Uterus (tissue), 4 donors: ENCODE results near the gene PIAS1. TPM values are rescaled to one million over a fixed set of nuclear protein-coding genes. Genes with fewer than 3 reads are reported as not detected.

Source experiments
- DNase-seq, 2 donors: peaks; one replicate each; pipeline ENCODE4 v3.0.0-alpha.2; 2019 to 2020
- H3K27ac ChIP-seq, 2 donors: fragments of 200-600 bp; sonication (generic); 1 replicate in 1 of 2; 2 replicates in 1 of 2; pipeline ENCODE4 v1.5.1; 2016 to 2018
- H3K27me3 ChIP-seq, 2 donors: fragments of 200-600 bp; sonication (generic); one replicate each; pipeline ENCODE4 v1.5.1; 2018 to 2019; ENCODE audit warnings: control low read depth in 1 of 2
- H3K36me3 ChIP-seq, 2 donors: fragments of 200-600 bp; sonication (generic); one replicate each; pipeline ENCODE4 v1.5.1; 2019; ENCODE audit warnings: control low read depth in 1 of 2
- H3K4me1 ChIP-seq, 2 donors: fragments of 200-600 bp; sonication (generic); one replicate each; pipeline ENCODE4 v1.5.1; 2018 to 2019; ENCODE audit warnings: control low read depth in 1 of 2
- H3K4me3 ChIP-seq, 2 donors: fragments of 200-600 bp; sonication (generic); 1 replicate in 1 of 2; 2 replicates in 1 of 2; pipeline ENCODE4 v1.5.1; 2018 to 2019; ENCODE audit warnings: mild to moderate bottlenecking in 1 of 2
- H3K9me3 ChIP-seq, 2 donors: fragments of 200-600 bp; sonication (generic); one replicate each; pipeline ENCODE4 v1.5.1; 2019; ENCODE audit warnings: control low read depth in 1 of 2
- POLR2A ChIP-seq, 2 donors: fragments of 450-650 bp; IDR thresholded peaks; one replicate each; pipeline ENCODE4 v1.6.1; 2016; ENCODE audit warnings: antibody characterized with exemption in 2 of 2, mild to moderate bottlenecking in 1 of 2, moderate library complexity in 1 of 2
- intact Hi-C: fragments of 100-400 bp; cut with DNase I; formaldehyde crosslinking; loops from one replicate; pipeline ENCODE4 v1.15.1; 2023; ENCODE audit warnings: low total_unique reads
- total RNA-seq, 4 donors: library from RNA; depleted of rRNA in 3 of 4; stranded (reverse); fragments of >200 nt in 3 of 4; gene quantifications; one replicate each; pipeline versions ENCODE4 v1.1.0 to v1.2.4, GENCODE V29; 2014 to 2023
- TF ChIP-seq, protein P1 (sequence below), 4 experiments: fragments of 200-600 bp in 2 of 4; fragments of 450-650 bp in 2 of 4; sonication (generic) in 2 of 4; IDR thresholded peaks; one replicate each; pipeline ENCODE4 v1.5.1; 2016 to 2019; ENCODE audit warnings: antibody characterized with exemption in 4 of 4, mild to moderate bottlenecking in 2 of 4, moderate library complexity in 1 of 4
- donor health status: DM: yes; HTN: yes; CAD: no.

The PIAS1 gene
- total RNA-seq, 4 donors from 2014 or later: 19.1 to 171 (median 95.9) TPM

- intact Hi-C loops: no loop called here
- no peak for DNase-seq
- H3K4me1 ChIP-seq: no peaks in the 10 kb centered on the region
- no peak overlapping the region for H3K4me3 ChIP-seq
- H3K27ac ChIP-seq: no peak overlapping the region
- H3K36me3 ChIP-seq: no peaks in the 10 kb centered on the region
- TF ChIP-seq, protein P1, sequence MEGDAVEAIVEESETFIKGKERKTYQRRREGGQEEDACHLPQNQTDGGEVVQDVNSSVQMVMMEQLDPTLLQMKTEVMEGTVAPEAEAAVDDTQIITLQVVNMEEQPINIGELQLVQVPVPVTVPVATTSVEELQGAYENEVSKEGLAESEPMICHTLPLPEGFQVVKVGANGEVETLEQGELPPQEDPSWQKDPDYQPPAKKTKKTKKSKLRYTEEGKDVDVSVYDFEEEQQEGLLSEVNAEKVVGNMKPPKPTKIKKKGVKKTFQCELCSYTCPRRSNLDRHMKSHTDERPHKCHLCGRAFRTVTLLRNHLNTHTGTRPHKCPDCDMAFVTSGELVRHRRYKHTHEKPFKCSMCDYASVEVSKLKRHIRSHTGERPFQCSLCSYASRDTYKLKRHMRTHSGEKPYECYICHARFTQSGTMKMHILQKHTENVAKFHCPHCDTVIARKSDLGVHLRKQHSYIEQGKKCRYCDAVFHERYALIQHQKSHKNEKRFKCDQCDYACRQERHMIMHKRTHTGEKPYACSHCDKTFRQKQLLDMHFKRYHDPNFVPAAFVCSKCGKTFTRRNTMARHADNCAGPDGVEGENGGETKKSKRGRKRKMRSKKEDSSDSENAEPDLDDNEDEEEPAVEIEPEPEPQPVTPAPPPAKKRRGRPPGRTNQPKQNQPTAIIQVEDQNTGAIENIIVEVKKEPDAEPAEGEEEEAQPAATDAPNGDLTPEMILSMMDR (IDR thresholded peaks at IDR 0.05): no peak
- no peak for TF ChIP-seq POLR2A (IDR thresholded peaks at IDR 0.05)
- no peaks in the 10 kb centered on the region for H3K9me3 ChIP-seq
- no peaks in the 10 kb centered on the region for H3K27me3 ChIP-seq
Measured at GRCh38 chr15:68062946-68063465, 8.9 kb downstream of the PIAS1 start.

GRCh38 chr15:68063606-68064005, 9.5 kb downstream of the PIAS1 start:
- no peaks in the 10 kb centered on the region for H3K36me3 ChIP-seq
- no peak for DNase-seq
- H3K4me3 ChIP-seq: no peak overlapping the region
- H3K27me3 ChIP-seq: no peaks in the 10 kb centered on the region
- TF ChIP-seq, protein P1 (IDR thresholded peaks at IDR 0.05): no peak
- H3K27ac ChIP-seq: no peak overlapping the region
- H3K9me3 ChIP-seq: no peaks in the 10 kb centered on the region
- H3K4me1 ChIP-seq: no peaks in the 10 kb centered on the region
- intact Hi-C loops: no loop called here

- TF ChIP-seq POLR2A (IDR thresholded peaks at IDR 0.05): no peak
- TF ChIP-seq, protein P1 (IDR thresholded peaks at IDR 0.05): no peak
- Histone ChIP-seq H3K27ac (no peak overlapping the region), H3K27me3 (no peaks in the 10 kb centered on the region), H3K9me3 (no peaks in the 10 kb centered on the region), H3K36me3 (no peaks in the 10 kb centered on the region), H3K4me3 (no peak overlapping the region), H3K4me1 (peaks cover 0 to 14% of the 10 kb centered on the region in 2 donors)
- intact Hi-C loops: no loop called here
- no peak for DNase-seq
Measured at GRCh38 chr15:68073576-68074288, 19.6 kb downstream of the PIAS1 start.

GRCh38 chr15:68075764-68076385, 21.8 kb downstream of the PIAS1 start:
- intact Hi-C loops: no loop called here
- Histone ChIP-seq H3K4me3 (no peak overlapping the region), H3K36me3 (no peaks in the 10 kb centered on the region), H3K27ac (no peak overlapping the region), H3K9me3 (no peaks in the 10 kb centered on the region), H3K27me3 (no peaks in the 10 kb centered on the region), H3K4me1 (peaks cover 0 to 24% of the 10 kb centered on the region in 2 donors)
- TF ChIP-seq, protein P1 (IDR thresholded peaks at IDR 0.05): no peak
- TF ChIP-seq POLR2A (IDR thresholded peaks at IDR 0.05): no peak
- DNase-seq: no peak

DNA sequence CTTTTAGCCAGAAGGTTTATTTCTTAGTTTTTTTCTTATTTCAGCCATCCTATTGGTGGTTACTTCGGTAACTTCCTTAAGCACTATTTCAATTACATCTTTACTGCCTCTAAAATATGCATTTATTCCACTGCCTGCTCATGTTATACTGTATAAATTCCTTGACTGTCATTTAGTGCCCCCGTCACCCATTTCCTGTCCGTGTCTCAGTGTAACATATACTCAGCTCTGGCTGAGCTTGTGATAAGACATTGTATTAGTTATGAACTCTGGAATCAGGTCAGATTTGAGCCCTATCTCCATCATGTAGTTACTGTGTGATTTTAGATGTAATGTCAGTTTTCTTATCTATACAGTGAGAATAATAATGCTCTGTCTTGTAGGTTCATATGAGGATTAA, 24.2 kb downstream of the PIAS1 start:
- Histone ChIP-seq H3K9me3 (no peaks in the 10 kb centered on the region), H3K4me3 (no peak overlapping the region), H3K27me3 (no peaks in the 10 kb centered on the region), H3K27ac (no peak overlapping the region), H3K36me3 (no peaks in the 10 kb centered on the region), H3K4me1 (peaks cover 0 to 24% of the 10 kb centered on the region in 2 donors)
- intact Hi-C loops: no loop called here
- TF ChIP-seq, protein P1 (IDR thresholded peaks at IDR 0.05): no peak
- no peak for TF ChIP-seq POLR2A (IDR thresholded peaks at IDR 0.05)
- DNase-seq: no peak
